Stromal cell of bone marrow (primary cell): ENCODE data around the gene MAPK7.
"Not testable (repeated sequence)": the region's sequence is repeated elsewhere in the genome, so short reads cannot be mapped to it uniquely, and the experiment has no call there.

Experiments used
- DNase-seq: peaks from one replicate; pipeline ENCODE4 v3.0.0-alpha.2; 2012; ENCODE audit warnings: low read depth

Gene MAPK7

GRCh38 chr17:19343256-19343630 lies 35.1 kb upstream of the MAPK7 start:
- DNase-seq, result no peak

GRCh38 chr17:19343671-19344151 lies 34.6 kb upstream of the MAPK7 start:
- no peak for DNase-seq

GRCh38 chr17:19344311-19345066 lies 33.8 kb upstream of the MAPK7 start:
- no peak for DNase-seq

GRCh38 chr17:19345067-19345460 lies 33.2 kb upstream of the MAPK7 start:
- no peak for DNase-seq

- DNase-seq, result no peak
These were observed 32.6 kb upstream of the MAPK7 start for GRCh38 chr17:19345486-19346350.

- DNase-seq, result peak; percentile 74
These were observed 31.7 kb upstream of the MAPK7 start for GRCh38 chr17:19346351-19347255.

GRCh38 chr17:19347323-19348080 lies 30.8 kb upstream of the MAPK7 start:
- no peak for DNase-seq

- DNase-seq, result no peak
These were observed 30.1 kb upstream of the MAPK7 start for GRCh38 chr17:19348081-19348650.

GRCh38 chr17:19348806-19349205 lies 29.5 kb upstream of the MAPK7 start:
- DNase-seq, result no peak

- DNase-seq, result not testable (repeated sequence)
These were observed 24.9 kb upstream of the MAPK7 start for GRCh38 chr17:19353401-19353800.

GRCh38 chr17:19354748-19355147 lies 23.6 kb upstream of the MAPK7 start:
- no peak for DNase-seq

GRCh38 chr17:19357351-19357750 lies 20.9 kb upstream of the MAPK7 start:
- no peak for DNase-seq

- DNase-seq, result no peak
These were observed 20.5 kb upstream of the MAPK7 start for GRCh38 chr17:19357761-19358160.

GRCh38 chr17:19359151-19359550 lies 19.1 kb upstream of the MAPK7 start:
- no peak for DNase-seq

- DNase-seq, result no peak
These were observed 18.4 kb upstream of the MAPK7 start for GRCh38 chr17:19359856-19360255.

GRCh38 chr17:19360772-19361171 lies 17.5 kb upstream of the MAPK7 start:
- DNase-seq, result no peak

GRCh38 chr17:19361326-19361725 lies 17.0 kb upstream of the MAPK7 start:
- DNase-seq, result no peak

GRCh38 chr17:19361944-19362276 lies 16.4 kb upstream of the MAPK7 start:
- no peak for DNase-seq

GRCh38 chr17:19362277-19363113 lies 15.8 kb upstream of the MAPK7 start, which contains the start of gene B9D1:
Gene B9D1 (minus strand): TSS chr17:19362723. CDS start chr17:19362569, 154 bp downstream.
- DNase-seq, result peak; percentile 71

GRCh38 chr17:19363114-19363438 lies 15.2 kb upstream of the MAPK7 start:
- DNase-seq, result no peak
